NCI-H187 (cell line): ENCODE measurements around the gene CEP170.

Experiments
- DNase-seq, 2 experiments: peaks; one replicate each; lab custom pipeline; 2025; lab: John Stamatoyannopoulos, UW

CEP170 gene

GRCh38 chr1:243267914-243268653, 13.0 kb upstream of the CEP170 start:
- no peak for DNase-seq

- no peak for DNase-seq
These were observed 12.4 kb upstream of the CEP170 start for GRCh38 chr1:243267471-243267880.

GRCh38 chr1:243266231-243266630, 11.2 kb upstream of the CEP170 start:
- no peak for DNase-seq

- no peak for DNase-seq
These were observed 9.6 kb upstream of the CEP170 start for GRCh38 chr1:243264717-243265116.

- no peak for DNase-seq
These were observed 6.3 kb upstream of the CEP170 start for GRCh38 chr1:243261390-243261789.

- no peak for DNase-seq
These were observed 5.3 kb upstream of the CEP170 start for GRCh38 chr1:243260221-243260880.

- no peak for DNase-seq
These were observed 3.6 kb upstream of the CEP170 start for GRCh38 chr1:243258731-243259130.

GRCh38 chr1:243257189-243257588, 2.1 kb upstream of the CEP170 start:
- DNase-seq, result no peak

GRCh38 chr1:243256590-243256989, 1.5 kb upstream of the CEP170 start:
- DNase-seq, result no peak

- peak; percentile 82 to 87 for DNase-seq
These were observed 871 bp upstream of the CEP170 start, which contains the start of gene SDCCAG8 for GRCh38 chr1:243255791-243256512. Gene SDCCAG8 (plus strand): TSS chr1:243256041. CDS start chr1:243256174, 133 bp downstream.

- DNase-seq, result peak in 1 of 2 experiments; percentile 8
These were observed 701 bp downstream of the CEP170 start for GRCh38 chr1:243254233-243254926.

GRCh38 chr1:243253926-243254232, 1.2 kb downstream of the CEP170 start:
- no peak for DNase-seq

- no peak for DNase-seq
These were observed 1.7 kb downstream of the CEP170 start for GRCh38 chr1:243253211-243253925.

GRCh38 chr1:243251539-243251938, 3.5 kb downstream of the CEP170 start:
- DNase-seq, result no peak

- DNase-seq, result no peak
These were observed 5.0 kb downstream of the CEP170 start for GRCh38 chr1:243250102-243250501.

GRCh38 chr1:243249214-243249613, 5.9 kb downstream of the CEP170 start:
- DNase-seq, result no peak

GRCh38 chr1:243247901-243248300, 7.2 kb downstream of the CEP170 start:
- DNase-seq, result no peak

GRCh38 chr1:243246916-243247315, 8.2 kb downstream of the CEP170 start:
- DNase-seq, result no peak

GRCh38 chr1:243244432-243244841, 10.6 kb downstream of the CEP170 start:
- no peak for DNase-seq

GRCh38 chr1:243236604-243237252, 18.4 kb downstream of the CEP170 start:
- DNase-seq, result no peak

GRCh38 chr1:243234978-243235647, 20.0 kb downstream of the CEP170 start:
- DNase-seq, result no peak
